Mucosa of descending colon (tissue), 3 donors: ENCODE data around the gene CLNK. TPM values are rescaled to one million over a fixed set of nuclear protein-coding genes. Genes with fewer than 3 reads are reported as not detected.

Experiments
- ATAC-seq: fragments of 200-7000 bp; cut with Tn5 transposase; one replicate; pipeline ENCODE4 v1.9.1; 2020; ENCODE audit warnings: mild to moderate bottlenecking, moderate library complexity
- DNase-seq, 3 donors: peaks; one replicate each; pipeline ENCODE4 v3.0.0-alpha.2; 2020
- H3K36me3 ChIP-seq: fragments of 200-600 bp; one replicate; pipeline ENCODE4 v1.8.0; 2021; ENCODE audit warnings: low read depth, mild to moderate bottlenecking
- H3K4me1 ChIP-seq: fragments of 200-600 bp; one replicate; pipeline ENCODE4 v1.8.0; 2021; ENCODE audit warnings: low read depth, mild to moderate bottlenecking
- H3K4me3 ChIP-seq: fragments of 200-600 bp; one replicate; pipeline ENCODE4 v1.8.0; 2021; ENCODE audit warnings: mild to moderate bottlenecking
- H3K9me3 ChIP-seq: fragments of 200-600 bp; one replicate; pipeline ENCODE4 v1.8.0; 2021; ENCODE audit warnings: mild to moderate bottlenecking
- intact Hi-C, 2 donors: fragments of 100-400 bp; cut with DNase I in 1 of 2; cut with micrococcal nuclease in 1 of 2; formaldehyde crosslinking; loops; one replicate each; pipeline versions ENCODE4 v1.11.0 to v1.11.1; 2022; cut with DNase I, micrococcal nuclease
- total RNA-seq, 3 donors: library from RNA; stranded (reverse); fragmentation: NEBNext Ultra II Directional in 2 of 3; extraction: Animal tissue kit (Norgen Biotek cat#: 25700) in 2 of 3; gene quantifications; one replicate each; pipeline versions ENCODE4 v1.2.1 to v1.2.4, GENCODE V29; 2021 to 2023
- TF ChIP-seq, protein P1 (sequence below): fragments of 200-600 bp; IDR thresholded peaks from one replicate; pipeline ENCODE4 v1.8.0; 2022; ENCODE audit warnings: antibody characterized with exemption, mild to moderate bottlenecking
- donor health status: DM: no; HTN: no; CAD: no; lungs with moderate emphysema.
- donor health status: DM: no; HTN: no; CAD: no.
- donor health status: DM: no; HTN: yes; CAD: no.

Gene CLNK
- total RNA-seq, 3 donors from 2014 or later = 0.27 to 0.60 TPM; not detected in 1

DNA sequence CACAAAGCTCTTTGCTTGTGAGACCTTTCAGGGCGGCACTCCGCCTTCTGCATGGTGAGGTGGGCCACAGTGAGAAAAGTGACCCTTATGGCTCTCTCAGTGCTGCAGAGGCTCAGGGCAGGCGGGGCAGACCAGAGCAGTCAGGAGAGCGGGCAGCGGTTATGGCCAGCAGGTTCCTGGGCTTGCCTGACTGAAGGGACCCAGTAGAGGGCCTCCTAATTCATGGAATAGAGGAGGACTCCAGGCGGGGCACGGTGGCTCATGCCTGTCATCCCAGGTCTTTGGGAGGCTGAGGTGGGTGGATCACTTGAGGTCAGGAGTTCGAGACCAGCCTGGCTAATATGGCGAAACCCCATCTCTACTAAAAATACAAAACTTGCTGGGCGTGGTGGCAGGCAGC is 91.4 kb downstream of the CLNK start:
- intact Hi-C loops = no loop called here
- Histone ChIP-seq H3K4me1 (no peaks in the 10 kb centered on the region), H3K9me3 (no peaks in the 10 kb centered on the region), H3K36me3 (no peaks in the 10 kb centered on the region), H3K4me3 (no peak overlapping the region)
- peak; percentile 34 for ATAC-seq
- TF ChIP-seq, protein P1, sequence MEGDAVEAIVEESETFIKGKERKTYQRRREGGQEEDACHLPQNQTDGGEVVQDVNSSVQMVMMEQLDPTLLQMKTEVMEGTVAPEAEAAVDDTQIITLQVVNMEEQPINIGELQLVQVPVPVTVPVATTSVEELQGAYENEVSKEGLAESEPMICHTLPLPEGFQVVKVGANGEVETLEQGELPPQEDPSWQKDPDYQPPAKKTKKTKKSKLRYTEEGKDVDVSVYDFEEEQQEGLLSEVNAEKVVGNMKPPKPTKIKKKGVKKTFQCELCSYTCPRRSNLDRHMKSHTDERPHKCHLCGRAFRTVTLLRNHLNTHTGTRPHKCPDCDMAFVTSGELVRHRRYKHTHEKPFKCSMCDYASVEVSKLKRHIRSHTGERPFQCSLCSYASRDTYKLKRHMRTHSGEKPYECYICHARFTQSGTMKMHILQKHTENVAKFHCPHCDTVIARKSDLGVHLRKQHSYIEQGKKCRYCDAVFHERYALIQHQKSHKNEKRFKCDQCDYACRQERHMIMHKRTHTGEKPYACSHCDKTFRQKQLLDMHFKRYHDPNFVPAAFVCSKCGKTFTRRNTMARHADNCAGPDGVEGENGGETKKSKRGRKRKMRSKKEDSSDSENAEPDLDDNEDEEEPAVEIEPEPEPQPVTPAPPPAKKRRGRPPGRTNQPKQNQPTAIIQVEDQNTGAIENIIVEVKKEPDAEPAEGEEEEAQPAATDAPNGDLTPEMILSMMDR = no peak
- DNase-seq = peak in 1 of 3 donors; percentile 28

DNA sequence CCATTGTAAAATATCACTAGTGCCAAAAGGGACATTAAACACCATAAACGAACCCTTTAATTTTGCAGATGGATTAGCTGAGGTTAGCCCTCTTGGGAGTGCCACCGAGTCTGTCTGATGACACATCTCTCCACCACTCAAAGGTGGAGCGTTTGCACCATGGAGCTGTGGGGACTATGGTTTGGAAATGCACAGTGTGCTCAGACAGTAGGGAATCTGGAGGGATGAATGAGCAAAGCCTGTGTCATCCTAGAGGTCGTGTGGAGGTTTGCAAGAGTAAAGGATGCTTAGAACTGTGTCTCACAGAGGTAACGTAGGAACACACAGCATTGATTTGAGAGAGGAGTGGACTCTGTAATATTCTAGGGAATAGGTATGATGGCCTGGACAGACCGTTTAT is 93.7 kb downstream of the CLNK start:
- intact Hi-C loops = no loop called here
- Histone ChIP-seq H3K9me3 (no peaks in the 10 kb centered on the region), H3K36me3 (no peaks in the 10 kb centered on the region), H3K4me1 (no peaks in the 10 kb centered on the region), H3K4me3 (no peak overlapping the region)
- ATAC-seq = no peak
- no peak for DNase-seq
- TF ChIP-seq, protein P1 = no peak

DNA sequence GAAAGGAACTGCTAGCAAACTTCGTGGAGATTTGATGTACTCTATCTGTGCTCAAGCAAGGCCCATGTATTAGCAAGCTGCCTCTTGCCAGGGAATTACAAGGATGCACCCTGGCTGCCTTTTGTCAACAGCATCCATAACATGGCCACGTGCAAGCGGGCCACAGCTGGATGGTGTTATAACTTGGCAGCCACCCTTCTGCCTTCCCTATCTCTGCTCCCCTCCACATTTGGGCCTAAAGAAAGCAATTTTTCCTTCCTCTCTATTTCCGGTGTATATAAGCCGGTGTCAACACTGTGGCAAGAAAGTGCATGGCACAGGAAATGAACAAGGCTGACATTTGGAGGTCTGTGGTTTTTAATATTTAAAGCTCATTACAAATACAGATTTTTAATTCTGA is 94.8 kb downstream of the CLNK start:
- Histone ChIP-seq H3K4me1 (no peaks in the 10 kb centered on the region), H3K36me3 (no peaks in the 10 kb centered on the region), H3K4me3 (no peak overlapping the region), H3K9me3 (no peaks in the 10 kb centered on the region)
- intact Hi-C loops = loop anchor here (10.0 kb wide), 1 partner anchor 835 kb away; the partner anchor contains the start of gene HS3ST1 (in 2 of the 2)
- no peak for ATAC-seq
- no peak for DNase-seq
- TF ChIP-seq, protein P1 = no peak

DNA sequence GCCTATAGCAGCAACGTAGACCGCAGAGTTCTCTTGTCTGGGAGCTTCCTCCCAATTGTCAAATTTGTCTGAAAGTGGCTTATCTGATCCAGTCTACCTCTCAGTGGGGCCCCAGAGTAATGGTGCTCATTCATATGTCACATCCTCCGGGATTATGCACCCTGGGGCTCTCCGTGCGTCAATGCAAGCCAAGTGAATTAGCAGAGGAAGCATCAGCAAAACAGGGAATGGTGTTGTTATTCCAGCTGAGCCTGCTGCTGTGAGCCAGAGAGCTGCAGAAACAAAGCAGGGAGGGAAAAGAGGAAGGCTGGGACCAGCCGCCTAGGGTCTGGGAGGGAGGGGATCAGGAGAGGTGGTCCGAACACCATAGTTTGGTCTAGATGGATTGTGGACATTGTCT is 95.2 kb downstream of the CLNK start:
- Histone ChIP-seq H3K36me3 (no peaks in the 10 kb centered on the region), H3K9me3 (no peaks in the 10 kb centered on the region), H3K4me3 (no peak overlapping the region), H3K4me1 (no peaks in the 10 kb centered on the region)
- TF ChIP-seq, protein P1 = no peak
- ATAC-seq (no peak), DNase-seq (no peak)
- intact Hi-C loops = loop anchor here (10.0 kb wide), 1 partner anchor 835 kb away; the partner anchor contains the start of gene HS3ST1 (in 2 of the 2)

DNA sequence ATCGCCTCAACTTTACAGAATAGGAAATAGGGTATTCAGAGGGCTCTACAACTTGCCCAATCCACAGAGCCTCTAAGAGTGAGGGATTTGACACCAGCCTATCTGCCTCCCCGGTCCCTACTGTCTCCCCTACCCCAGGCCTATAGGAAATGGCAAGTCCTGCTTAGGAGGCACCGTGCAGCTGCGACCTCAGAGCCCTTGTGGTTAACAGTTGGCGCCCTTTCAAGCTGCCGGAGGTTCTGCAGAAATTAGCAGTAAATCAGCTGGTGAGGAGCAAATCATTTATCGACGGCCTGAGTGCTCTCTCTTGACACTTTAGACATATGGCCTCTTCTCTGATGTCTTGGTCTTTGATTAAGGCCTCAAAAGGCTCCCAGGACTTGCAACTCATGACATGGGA is 96.9 kb downstream of the CLNK start:
- intact Hi-C loops = loop anchor here (10.0 kb wide), 1 partner anchor 837 kb away; the partner anchor contains the start of gene HS3ST1 (in 2 of the 2)
- TF ChIP-seq, protein P1 = no peak
- H3K9me3 ChIP-seq = no peaks in the 10 kb centered on the region
- H3K4me1 ChIP-seq = no peaks in the 10 kb centered on the region
- no peaks in the 10 kb centered on the region for H3K36me3 ChIP-seq
- no peak for ATAC-seq
- no peak overlapping the region for H3K4me3 ChIP-seq
- peak; percentile 12 to 52 (median 26) for DNase-seq

DNA sequence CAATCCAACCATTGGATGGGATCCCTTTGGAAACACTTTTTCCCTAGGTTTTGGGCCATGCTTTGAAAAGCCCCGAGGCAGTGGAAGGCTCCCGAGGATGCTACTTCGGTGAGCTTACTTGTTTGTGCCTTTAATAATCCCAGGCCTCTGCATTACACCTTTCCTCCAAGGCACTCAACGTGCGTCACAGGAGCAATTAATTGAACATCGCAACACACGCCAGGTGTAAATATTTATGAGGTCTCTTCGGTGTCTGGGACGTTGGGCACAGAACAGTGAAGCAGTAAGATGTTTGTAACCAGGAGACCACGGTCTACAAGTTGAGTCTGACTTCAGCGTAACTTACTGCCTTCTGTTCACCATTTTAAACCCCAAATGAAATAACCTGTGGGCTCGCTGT is 97.3 kb downstream of the CLNK start:
- intact Hi-C loops = loop anchor here (10.0 kb wide), 1 partner anchor 838 kb away; the partner anchor contains the start of gene HS3ST1 (in 2 of the 2)
- Histone ChIP-seq H3K36me3 (no peaks in the 10 kb centered on the region), H3K4me3 (no peak overlapping the region), H3K9me3 (no peaks in the 10 kb centered on the region), H3K4me1 (no peaks in the 10 kb centered on the region)
- TF ChIP-seq, protein P1 = no peak
- ATAC-seq (no peak), DNase-seq (no peak)
